ENCODE results near the gene CHCHD10. TPM values are rescaled to one million over a fixed set of nuclear protein-coding genes. Genes with fewer than 3 reads are reported as not detected.

Gene CHCHD10
- total and polyA plus RNA-seq, 2 of the 8 experiments (the other 6 are each of a cell fraction or from before 2014, with no cell fraction given): 58.3 to 94.5 TPM

DNA sequence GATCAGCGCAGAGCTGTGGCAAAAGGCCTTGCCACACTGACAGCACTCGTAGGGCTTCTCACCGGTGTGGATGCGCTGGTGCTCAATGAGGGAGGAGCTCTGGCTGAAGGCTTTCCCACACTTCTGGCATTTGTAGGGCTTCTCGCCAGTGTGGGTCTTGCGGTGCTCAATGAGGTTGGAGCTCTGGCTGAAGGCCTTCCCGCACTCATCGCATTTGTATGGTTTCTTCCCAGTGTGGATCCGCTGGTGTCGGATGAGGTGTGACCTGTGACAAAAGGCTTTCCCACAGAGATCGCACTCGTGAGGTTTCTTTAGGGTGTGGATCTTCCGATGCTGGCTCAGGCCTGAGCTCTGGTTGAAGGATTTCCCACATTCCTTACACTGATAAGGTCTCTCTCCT lies 23.8 kb downstream of the CHCHD10 start:
- Histone ChIP-seq H4K91ac (replicated peaks; ENCODE audit: insufficient read length, low read length) (no peak overlapping the region), H3K27me3 (replicated peaks in 1 of 4; ENCODE audit: control insufficient read depth in 3 of 4, extremely low read depth in 1 of 4, insufficient read depth in 3 of 4, low read length in 3 of 4) (no peaks in the 10 kb centered on the region), H4K5ac (ENCODE audit: insufficient read length, low read depth, low read length) (no peak overlapping the region), H3K23me2 (ENCODE audit: low read depth, low read length) (no peaks in the 10 kb centered on the region), H2BK20ac (ENCODE audit: low read length) (no peak overlapping the region), H3K14ac (ENCODE audit: insufficient read length) (no peak overlapping the region), H3K36me3 (ENCODE audit: control insufficient read depth in 2 of 4, insufficient read depth in 4 of 4, low read length in 3 of 4) (peaks cover 0 to 9% (median 2%) of the 10 kb centered on the region in 4 experiments; a peak in 3 of 8 replicates), H2AFZ (ENCODE audit: low read length) (no peak overlapping the region), H2BK5ac (ENCODE audit: low read depth, low read length) (no peak overlapping the region), H3K4ac (replicated peaks; ENCODE audit: insufficient read length, low read depth, low read length) (no peak overlapping the region), H2AK5ac (ENCODE audit: low read depth, low read length) (no peak overlapping the region), H3K4me1 (replicated peaks in 1 of 4; ENCODE audit: control insufficient read depth in 3 of 4, insufficient read depth in 4 of 4, low read length in 3 of 4) (no peaks in the 10 kb centered on the region), H4K8ac (ENCODE audit: extremely low read depth, insufficient read depth, low read length) (no peak overlapping the region), H2BK120ac (replicated peaks; ENCODE audit: low read depth, low read length) (no peak overlapping the region), H3K79me1 (ENCODE audit: low read depth, low read length) (no peaks in the 10 kb centered on the region), H4K20me1 (replicated peaks in 1 of 2; ENCODE audit: control insufficient read depth in 1 of 2, insufficient read depth in 2 of 2, low read length in 2 of 2) (peaks cover 0 to 5% of the 10 kb centered on the region in 2 experiments), H3K4me3 (ENCODE audit: extremely low read depth in 1 of 4, insufficient read depth in 2 of 4, low read depth in 3 of 4, low read length in 4 of 4) (no peak overlapping the region), H3K56ac (replicated peaks; ENCODE audit: insufficient read length, low read depth, low read length) (no peak overlapping the region), H3K4me2 (ENCODE audit: insufficient read depth in 1 of 2, low read depth in 2 of 2, low read length in 2 of 2) (no peak overlapping the region), H3K27ac (ENCODE audit: low read depth, low read length) (no peak overlapping the region), H3K23ac (ENCODE audit: insufficient read length) (no peak overlapping the region), H3K9ac (replicated peaks in 1 of 4; ENCODE audit: extremely low read depth in 1 of 4, low read depth in 3 of 4, low read length in 3 of 4) (no peak overlapping the region), H2BK15ac (ENCODE audit: low read length) (no peak overlapping the region), H3K18ac (ENCODE audit: extremely low read depth, low read length) (no peak overlapping the region), H3K9me3 (ENCODE audit: insufficient read depth in 2 of 2, low read depth in 1 of 2, low read length in 1 of 2) (no peaks in the 10 kb centered on the region), H2BK12ac (ENCODE audit: low read depth, low read length) (no peak overlapping the region), H3K79me2 (ENCODE audit: control insufficient read depth in 1 of 2, insufficient read depth in 2 of 2, low read length in 2 of 2) (no peaks in the 10 kb centered on the region)
- CTCF ChIA-PET (ENCODE audit: partially characterized antibody): interaction anchor here (0.6 to 1.4 kb wide), 7 partner anchors 13 to 1837 kb away, joined by 3 to 4 read pairs (median 3); no protein-coding TSS in a partner anchor
- POLR2A ChIA-PET (ENCODE audit: partially characterized antibody): interaction anchor here (1.2 kb wide), 1 partner anchor 27 kb away, joined by 3 read pairs; no protein-coding TSS in a partner anchor
- DNase-seq (ENCODE audit: low read depth in 1 of 2, low spot score in 2 of 2) (no peak), FAIRE-seq (no peak)
- TF ChIP-seq RFX5 (IDR thresholded peaks at IDR 0.05; ENCODE audit: borderline replicate concordance, low read depth, low read length) (no peak), CBX8 (IDR thresholded peaks at IDR 0.05; ENCODE audit: borderline replicate concordance, low read depth, low read length) (no peak), CREB1 (IDR thresholded peaks at IDR 0.05) (no peak), POLR2A (IDR thresholded peaks at IDR 0.05; ENCODE audit: control extremely low read depth in 1 of 2, low read depth in 2 of 2, low read length in 2 of 2) (no peak), NANOG (IDR thresholded peaks at IDR 0.05; ENCODE audit: insufficient read depth, low read depth, low read length, poor library complexity, severe bottlenecking) (no peak), POLR2AphosphoS5 (IDR thresholded peaks at IDR 0.05; ENCODE audit: low read depth, low read length) (no peak), POU5F1 (IDR thresholded peaks at IDR 0.05; ENCODE audit: low read depth, low read length) (no peak), SIX5 (IDR thresholded peaks at IDR 0.05; ENCODE audit: low read depth, low read length) (no peak), SP4 (IDR thresholded peaks at IDR 0.05; ENCODE audit: low read length) (no peak), TBP (IDR thresholded peaks at IDR 0.05; ENCODE audit: low read depth, low read length) (no peak), PHF8 (conservative IDR thresholded peaks at IDR 0.05; ENCODE audit: low read depth, low read length) (no peak), NRF1 (IDR thresholded peaks at IDR 0.05; ENCODE audit: low read depth, low read length) (no peak), BRCA1 (IDR thresholded peaks at IDR 0.05; ENCODE audit: low read depth, low read length) (no peak), BACH1 (IDR thresholded peaks at IDR 0.05; ENCODE audit: low read length) (no peak)
- TF ChIP-seq, protein P1, sequence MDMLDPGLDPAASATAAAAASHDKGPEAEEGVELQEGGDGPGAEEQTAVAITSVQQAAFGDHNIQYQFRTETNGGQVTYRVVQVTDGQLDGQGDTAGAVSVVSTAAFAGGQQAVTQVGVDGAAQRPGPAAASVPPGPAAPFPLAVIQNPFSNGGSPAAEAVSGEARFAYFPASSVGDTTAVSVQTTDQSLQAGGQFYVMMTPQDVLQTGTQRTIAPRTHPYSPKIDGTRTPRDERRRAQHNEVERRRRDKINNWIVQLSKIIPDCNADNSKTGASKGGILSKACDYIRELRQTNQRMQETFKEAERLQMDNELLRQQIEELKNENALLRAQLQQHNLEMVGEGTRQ (IDR thresholded peaks at IDR 0.05; ENCODE audit: low read length): no peak
- WGBS, 2 experiments (ENCODE audit: extremely low coverage in 1 of 2, insufficient coverage in 1 of 2, insufficient read length in 1 of 2, insufficient replicate concordance in 2 of 2, low coverage in 1 of 2, low lambda C conversion rate in 2 of 2, missing lambda C conversion rate in 1 of 2): 85% methylated on average over 13 of the region's 13 CpGs; no CpG with 5 or more reads in 1 of the 2 experiments
